CD4-positive, alpha-beta T cell treated with Interleukin-4 for 4 hours (primary cell): ENCODE results near the gene CHMP1A.
"Not testable (repeated sequence)": the region's sequence is repeated elsewhere in the genome, so short reads cannot be mapped to it uniquely, and the experiment has no call there.

Experiments used
- DNase-seq: peaks from one replicate; pipeline ENCODE4 v3.0.0-alpha.2; 2020

The CHMP1A gene

DNA sequence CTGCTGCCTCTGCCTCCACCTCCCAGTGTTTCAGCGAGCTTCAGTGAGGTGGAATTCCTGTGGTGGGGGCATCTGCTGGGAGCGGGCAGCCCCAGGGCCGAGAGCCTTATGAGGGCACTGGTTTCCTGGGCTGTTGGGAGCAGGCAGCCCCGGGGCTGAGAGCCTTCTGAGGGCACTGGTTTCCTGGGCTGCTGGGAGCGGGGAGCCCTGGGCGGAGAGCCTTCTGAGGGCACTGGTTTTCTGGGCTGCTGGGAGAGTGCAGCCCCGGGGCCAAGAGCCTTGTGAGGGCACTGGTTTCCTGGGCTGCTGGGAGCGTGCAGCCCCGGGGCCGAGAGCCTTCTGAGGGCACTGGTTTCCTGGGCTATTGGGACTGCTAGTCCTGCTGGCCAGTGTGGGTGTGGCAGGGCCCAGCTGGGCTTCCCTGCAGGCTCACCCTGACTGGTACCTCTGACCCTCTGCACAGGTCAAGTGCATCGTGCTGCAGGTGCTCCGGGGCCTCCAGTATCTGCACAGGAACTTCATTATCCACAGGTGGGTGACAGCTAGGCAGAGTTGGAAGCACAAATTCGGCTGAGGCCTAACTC, 34.6 kb upstream of the CHMP1A start:
- no peak for DNase-seq

DNA sequence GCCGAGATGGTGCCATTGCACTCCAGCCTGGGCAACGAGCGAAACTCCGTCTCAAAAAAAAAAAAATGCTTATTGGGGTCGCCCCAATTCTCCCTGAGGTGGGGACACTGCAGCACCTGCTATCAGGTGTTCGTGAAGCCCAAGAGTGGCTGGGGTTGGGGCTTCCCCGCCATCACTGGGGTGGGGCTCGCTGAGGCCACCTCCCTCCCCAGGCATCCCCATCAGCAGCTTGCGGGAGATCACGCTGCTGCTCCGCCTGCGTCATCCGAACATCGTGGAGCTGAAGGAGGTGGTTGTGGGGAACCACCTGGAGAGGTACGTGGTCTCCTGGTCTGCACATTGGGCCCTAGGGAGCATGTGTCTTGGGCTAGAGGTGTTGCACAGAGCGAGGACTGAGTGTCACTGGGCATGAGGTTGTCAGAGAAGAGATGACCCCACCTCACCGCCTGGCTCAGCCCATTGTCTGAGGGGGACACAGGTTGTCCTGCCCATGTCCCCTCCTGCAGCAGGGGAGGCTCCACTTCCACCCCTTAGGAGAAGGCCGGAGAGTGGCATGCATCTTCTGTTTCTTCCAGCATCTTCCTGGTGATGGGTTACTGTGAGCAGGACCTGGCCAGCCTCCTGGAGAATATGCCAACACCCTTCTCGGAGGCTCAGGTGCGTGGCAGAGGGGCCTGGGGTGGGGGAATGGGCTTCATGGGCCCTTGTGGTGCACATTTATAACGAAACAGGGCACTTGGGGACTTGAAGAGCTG, 33.9 kb upstream of the CHMP1A start:
- no peak for DNase-seq

DNA sequence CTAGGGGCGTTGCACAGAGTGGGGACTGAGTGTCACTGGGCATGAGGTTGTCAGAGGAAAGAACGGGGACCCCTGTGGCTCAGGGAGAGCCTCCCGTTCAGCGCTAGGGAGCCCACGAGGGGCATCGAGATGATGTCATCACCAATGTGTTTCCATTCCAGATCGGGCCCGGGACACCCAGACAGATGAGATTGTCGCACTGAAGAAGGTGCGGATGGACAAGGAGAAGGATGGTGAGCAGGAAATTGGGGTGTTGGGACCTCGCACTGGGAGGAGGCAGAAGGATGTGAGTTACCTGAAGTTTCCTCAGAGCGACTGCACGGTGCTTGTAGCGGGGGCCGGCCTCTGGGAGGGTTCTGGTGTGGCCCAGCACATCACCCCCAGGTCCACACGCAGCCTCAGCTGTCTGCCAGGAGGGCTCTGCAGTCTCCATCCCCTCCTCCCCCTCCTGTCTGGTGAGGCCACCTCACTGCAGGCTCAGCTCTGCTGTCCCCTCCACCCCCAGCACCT, 32.9 kb upstream of the CHMP1A start:
- no peak for DNase-seq

DNA sequence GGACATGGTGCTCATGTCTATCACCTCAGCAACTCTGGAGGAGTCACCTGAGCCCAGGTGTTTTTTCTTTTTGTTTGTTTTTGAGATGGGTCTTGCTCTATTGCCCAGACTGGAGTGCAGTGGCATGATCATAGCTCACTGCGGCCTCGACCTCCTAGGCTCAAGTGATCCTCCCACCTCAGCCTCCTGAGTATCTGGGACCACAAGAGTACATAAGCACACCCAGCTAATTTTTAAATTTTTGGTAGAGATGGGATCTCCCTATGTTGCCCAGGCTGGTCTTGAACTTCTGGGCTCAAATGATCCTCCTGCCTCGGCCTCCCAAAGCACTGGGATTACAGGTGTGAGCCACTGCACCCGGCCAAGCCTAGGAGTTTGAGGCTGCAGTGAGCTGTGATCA, 32.1 kb upstream of the CHMP1A start:
- not testable (repeated sequence) for DNase-seq

DNA sequence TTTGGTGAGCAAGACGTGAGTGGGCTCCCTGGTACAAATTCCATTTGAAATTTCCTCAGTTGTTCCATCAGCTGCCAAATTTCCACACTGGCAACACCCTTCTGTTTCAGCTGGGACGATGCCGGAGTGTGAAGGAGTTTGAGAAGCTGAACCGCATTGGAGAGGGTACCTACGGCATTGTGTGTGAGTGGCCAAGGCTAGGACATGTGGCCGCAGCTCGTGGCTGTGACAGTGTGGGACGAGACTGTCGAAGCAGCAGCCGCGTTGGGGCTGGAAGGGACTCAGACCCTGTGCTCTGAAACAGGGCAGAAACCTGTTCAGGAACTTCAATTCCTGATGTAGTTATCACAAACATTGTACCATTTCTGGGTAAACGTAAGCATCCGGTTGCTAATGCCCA, 31.6 kb upstream of the CHMP1A start:
- DNase-seq = no peak

DNA sequence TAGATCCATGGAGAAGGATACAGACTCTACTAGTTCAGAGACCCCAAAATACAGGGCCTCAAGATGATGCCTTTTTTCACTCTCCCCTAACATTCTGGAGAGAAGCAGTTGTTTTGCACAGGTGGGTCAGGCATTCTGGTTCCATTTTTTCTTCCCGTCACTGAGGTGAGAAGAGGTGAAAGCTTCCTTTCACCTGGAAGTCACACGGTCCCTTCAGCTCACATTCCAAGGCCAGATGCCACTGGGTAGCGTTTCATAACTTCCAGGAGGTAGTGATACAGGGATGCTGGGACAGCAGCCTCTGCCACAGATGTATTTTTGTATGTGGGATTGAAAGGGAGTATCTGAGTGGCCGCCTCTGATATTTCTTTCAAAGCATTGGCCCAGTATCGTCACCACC, 30.9 kb upstream of the CHMP1A start:
- no peak for DNase-seq

DNA sequence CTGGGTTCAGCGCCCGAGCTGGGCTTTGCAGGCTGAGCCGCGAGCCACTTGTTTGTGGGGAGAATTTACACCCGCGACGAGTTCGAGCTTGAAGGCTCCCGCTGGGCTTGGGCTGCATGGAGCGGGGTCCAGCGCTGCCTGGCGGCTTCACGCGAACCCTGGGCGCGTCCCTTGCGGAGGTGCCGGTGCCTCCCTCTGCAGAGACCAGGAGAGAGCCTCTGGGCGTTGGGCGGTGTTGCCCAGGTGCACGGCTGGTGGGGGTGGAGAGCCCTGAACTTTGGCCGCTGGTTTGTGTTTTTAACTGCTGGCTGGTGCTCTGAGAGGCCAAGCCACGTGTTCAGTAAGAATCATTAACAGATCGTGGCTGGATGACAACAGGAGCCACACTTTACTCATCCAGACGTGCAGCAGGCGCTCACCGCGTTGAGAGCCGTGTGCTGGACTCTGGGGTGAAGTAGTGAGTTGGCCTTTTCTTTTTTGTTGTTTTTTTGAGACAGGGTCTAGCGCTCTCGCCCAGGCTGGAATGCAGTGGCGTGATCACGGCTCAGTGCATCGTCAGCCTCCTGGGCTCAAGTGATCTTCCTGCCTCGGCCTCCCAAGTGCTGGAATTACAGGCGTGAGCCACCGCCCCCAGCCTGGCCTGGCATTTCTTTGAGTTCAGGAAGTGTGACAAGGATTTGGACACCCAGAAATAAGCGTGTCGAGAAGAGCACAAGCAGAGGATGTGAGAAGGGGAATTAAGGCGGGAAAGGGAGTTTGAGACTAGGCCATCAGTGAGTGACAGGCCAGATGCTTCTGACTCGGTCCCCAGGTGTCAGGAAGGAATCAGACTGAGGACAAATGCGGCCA, 29.8 kb upstream of the CHMP1A start:
- DNase-seq = no peak

DNA sequence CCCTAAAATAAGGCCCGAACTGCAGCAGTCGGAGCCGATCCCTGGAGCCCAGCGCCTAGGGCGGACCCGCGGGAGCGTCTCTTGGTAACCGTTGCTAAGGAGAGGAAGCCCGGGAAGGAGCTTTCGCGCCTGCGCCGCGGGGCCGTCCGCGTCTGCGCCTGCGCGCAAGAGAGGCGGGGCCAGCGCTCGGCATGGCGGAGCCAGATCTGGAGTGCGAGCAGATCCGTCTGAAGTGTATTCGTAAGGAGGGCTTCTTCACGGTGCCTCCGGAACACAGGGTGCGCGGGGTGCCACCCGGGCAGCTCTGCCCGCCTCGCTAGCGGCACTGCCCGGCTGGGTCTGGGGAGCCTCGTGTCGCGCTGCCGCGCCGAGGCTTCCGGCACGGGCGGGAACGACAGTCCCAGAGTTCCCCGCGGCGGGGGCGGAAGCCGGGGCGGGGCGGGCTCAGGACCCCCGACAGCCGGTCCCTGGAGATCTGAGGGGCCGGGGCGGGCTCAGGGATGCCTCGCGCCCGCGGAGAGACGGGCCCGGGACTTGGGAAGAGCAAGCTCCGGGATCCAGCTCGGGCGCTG, 29.1 kb upstream of the CHMP1A start, which contains the start of gene CDK10:
CDK10 (plus strand) TSS at position 170 of the 572 bp plus-strand sequence; CDS start at position 192, 22 bp downstream.
- DNase-seq = peak; percentile 82

DNA sequence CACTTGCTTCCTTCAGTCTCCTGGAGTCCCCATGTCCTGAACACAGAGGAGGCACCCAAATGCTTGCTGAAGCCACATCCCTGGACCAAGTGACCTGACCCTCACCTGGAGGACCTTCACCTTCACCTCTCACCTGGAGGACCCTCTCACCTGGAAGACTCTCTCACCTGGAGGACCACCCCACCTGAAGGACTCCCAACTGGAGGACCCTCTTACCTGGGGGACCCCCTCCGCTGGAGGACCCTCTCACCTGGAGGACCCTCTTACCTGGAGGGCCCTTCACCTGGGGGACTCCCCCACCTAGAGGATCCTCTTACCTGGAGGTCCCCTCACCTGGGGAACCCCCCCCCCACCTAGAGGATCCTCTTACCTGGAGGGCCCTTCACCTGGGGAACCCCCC, 28.4 kb upstream of the CHMP1A start:
- no peak for DNase-seq

DNA sequence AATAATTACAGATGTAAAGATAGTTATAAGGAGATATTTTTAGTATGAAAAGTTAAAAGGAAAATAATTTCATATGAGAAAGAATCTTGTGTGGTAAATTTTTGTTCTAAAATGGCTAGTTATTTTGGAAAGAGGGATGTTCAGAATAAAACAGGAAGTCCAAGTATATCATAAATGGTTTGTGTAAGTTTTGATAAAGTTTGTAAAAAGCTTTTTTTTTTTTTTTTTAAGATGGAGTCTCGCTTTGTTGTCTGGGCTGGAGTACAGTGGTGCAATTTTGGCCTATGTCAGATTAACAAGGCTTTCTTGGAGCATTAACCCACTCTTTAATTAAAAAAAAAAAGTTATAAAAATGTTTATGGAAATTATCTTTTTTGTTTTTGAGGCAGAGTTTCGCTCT, 20.8 kb upstream of the CHMP1A start:
- no peak for DNase-seq

DNA sequence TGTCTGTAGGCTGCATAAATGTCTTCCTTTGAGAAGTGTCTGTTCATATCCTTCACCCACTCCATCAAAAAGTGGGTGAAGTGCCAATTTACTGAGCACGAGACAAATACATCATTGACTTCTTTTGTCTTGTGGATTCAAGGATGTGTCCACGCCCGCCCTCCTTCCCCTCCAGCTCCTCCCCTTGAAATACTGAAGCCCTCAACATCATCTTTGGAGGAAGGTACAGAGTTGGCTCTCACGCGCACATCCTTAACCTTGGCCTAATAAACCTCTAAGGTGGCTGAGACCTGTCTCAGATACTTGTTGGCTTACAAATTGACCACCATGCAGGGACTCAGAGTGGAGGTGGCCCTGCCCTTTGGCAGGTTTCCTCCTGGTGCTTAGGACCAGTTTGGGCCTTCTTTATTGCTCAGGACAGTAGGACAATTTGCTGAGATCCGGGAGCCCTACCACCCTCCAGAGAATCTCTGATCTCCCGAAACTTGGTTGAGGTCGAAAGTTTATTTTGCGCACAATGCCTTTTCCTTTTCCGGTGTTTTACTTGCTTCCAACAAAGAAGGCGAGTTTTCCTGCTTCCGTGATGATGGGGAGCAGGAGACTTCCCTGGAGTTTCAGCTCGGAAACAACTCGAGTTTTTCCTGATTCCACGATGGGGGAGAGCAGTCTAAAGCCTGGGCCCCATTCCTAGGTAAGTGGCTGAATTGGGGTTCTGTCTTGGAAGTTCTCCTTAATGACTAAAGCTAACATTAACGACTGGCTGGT, 14.9 kb upstream of the CHMP1A start:
- DNase-seq = no peak

DNA sequence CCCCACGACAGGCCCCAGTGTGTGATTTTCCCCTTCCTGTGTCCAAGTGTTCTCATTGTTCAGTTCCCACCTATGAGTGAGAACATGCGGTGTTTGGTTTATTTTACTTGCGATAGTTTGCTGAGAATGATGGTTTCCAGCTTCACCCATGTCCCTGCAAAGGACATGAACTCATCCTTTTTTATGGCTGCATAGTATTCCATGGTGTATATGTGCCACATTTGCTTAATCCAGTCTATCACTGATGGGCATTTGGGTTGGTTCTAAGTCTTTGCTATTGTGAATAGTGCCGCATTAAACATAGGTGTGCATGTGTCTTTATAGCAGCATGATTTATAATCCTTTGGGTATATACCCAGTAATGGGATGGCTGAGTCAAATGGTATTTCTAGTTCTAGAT, 14.1 kb upstream of the CHMP1A start:
- not testable (repeated sequence) for DNase-seq

DNA sequence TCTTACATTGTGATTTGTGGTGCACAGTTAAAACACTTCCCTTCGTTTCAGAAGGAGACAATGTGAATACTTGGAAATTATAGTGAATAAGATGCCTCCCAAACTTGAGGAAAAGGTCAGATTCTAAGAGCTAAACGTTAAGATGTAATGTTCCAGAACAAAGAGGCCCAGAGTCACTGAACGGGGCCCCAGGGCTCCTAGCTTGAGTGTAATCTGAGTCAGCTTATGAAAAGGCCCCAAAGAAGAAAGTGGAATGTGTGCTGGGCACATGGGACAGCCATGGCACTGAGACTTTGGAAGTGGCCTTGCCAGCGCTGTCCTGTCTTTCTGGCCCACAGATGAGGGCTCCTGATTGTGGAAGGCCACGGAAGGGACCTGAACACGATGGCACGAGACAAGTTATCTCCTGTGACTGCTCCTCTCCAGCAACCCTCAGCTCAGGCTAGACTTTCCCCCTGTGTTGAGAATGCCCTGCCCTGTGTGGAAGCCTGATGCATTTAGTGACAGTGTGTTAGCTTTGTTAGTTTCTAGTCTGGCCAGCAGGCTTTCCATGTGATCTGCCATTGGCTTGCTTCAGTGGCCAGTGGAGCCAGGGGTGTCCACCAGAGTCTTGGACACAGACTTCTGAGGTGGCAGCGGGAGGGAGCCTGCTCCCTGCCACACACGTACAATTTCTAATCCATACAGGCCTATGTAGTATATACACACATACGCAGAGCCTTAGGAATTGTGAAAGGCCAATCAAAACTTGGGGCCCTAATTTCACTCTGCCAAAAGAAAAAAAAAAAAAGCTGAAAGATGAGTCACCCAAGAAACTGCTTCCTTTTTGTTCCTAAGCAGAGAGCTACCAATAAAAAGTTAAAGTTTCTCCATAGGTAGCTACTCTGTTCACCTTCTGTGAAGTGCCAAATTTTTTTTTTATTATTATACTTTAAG, 13.3 kb upstream of the CHMP1A start:
- no peak for DNase-seq

DNA sequence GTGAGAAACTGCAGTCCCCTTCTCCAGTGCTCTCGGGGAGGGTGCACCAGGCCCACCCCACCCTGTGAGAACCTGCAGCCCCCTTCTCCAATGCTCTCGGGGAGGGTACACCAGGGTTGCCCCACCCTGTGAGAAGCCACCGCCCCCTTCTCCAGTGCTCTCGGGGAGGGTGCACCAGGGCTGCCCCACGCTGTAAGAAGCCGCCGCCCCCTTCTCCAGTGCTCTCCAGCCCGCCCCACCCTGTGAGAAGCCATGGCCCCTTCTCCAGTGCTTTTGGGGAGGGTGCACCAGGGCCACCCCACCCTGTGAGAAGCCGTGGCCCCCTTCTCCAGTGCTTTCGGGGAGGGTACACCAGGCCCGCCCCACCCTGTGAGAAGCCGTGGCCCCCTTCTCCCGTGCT, 12.2 kb upstream of the CHMP1A start:
- DNase-seq = no peak

DNA sequence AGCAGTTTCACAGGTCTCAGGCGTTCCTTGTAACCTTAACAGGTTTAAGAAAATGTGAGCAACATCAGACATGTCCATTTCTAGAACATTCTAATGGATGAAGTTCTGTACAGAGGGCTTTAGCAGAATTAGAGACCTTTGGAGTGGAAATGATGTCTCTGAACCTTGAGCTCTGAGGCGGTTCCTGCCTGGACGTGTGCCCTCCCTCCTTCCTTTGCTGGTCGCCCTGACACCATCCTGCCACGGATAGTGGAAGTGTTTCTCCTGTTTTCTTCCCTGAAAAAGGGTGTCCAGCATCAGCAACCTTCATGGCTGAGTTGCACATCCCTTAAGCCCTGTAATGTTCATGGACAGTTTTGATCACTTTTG, 11.3 kb upstream of the CHMP1A start:
- DNase-seq = no peak

DNA sequence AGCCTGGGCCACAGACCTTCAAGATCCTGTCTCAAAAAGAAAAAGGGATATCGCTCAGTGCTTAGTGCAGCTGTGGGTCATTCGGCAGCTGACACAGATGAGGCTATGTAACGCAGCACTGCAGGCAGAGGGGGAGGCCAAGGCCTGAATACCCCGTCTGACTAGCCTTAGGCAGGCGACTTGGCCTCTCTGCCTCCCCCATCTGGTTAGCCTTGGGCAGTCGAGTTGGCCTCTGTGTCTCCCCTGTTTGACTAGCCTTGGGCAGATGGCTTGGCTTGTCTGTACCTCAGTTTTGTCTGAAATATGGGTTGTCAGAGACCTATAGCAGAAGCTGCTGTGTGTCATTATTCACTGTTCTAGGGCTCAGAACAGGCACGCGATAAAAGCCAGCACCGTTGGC, 10.1 kb upstream of the CHMP1A start:
- DNase-seq = no peak

DNA sequence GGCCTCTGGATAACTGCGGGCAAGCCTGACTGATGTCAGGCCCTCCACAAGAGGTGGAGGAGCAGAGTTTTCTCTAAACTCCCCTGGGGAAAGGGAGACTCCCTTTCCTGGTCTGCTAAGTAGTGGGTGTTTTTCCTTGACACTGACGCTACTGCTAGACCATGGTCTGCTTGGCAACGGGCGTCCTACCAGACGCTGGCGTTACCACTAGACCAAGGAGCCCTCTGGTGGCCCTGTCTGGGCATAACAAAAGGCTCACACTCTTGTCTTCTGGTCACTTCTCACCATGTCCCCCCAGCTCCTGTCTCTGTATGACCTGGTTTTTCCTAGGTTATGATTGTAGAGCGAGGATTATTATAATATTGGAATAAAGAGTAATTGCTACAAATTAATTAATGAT, 9.5 kb upstream of the CHMP1A start:
- DNase-seq = not testable (repeated sequence)

DNA sequence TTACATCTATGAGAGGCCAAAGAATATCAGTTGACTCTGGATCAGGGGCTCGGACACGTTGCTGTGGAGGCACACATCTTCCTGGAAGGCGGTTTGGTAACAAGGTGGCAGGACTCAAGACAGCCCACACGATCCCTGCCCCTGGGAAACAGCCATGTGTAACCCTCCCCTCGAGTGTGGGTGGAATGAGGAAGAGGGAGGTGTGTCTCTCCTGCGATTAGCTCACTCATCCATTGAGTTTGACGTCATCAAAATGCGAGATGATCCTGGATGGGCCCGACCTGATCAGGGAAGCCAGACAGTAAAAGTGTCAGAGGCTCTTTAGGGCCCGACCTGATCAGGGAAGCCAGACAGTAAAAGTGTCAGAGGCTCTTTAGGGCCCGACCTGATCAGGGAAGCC, 6.7 kb upstream of the CHMP1A start:
- not testable (repeated sequence) for DNase-seq

DNA sequence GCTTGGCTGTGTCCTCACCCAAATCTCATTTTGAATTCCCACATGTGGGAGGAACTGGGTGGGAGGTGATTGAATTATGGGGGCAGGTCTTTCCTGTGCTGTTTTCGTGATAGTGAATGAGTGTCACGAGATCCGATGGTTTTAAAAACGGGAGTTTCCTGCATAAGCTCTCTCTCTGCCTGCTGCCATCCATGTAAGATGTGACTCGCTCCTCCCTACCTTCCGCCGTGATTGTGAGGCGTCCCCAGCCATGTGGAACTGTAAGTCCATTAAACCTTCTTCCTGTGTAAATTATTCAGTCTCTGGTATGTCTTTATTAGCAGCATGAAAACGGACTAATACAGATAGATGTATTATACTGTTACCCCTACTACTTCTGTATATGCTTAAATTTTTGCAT, 3.7 kb upstream of the CHMP1A start:
- no peak for DNase-seq

DNA sequence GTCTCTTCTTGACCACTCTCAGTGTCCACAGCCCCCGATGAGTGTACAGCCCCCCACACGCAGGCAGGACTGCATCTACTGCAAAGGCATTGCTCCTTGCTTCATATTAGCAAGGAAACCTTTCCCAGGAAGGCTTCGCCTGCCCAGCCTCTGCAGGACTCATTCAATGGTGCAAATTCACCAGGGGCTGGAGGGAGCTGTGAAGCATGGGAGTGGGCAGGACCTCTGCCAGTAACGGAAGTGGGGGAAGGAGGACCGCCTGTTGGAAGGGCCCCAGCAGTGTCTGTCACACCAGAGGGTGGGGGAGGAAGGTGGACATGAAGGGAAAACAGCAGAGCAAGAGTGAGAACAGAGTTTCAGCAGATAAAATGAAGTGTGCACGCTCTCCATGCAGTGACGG, 2.6 kb upstream of the CHMP1A start:
- DNase-seq = no peak

DNA sequence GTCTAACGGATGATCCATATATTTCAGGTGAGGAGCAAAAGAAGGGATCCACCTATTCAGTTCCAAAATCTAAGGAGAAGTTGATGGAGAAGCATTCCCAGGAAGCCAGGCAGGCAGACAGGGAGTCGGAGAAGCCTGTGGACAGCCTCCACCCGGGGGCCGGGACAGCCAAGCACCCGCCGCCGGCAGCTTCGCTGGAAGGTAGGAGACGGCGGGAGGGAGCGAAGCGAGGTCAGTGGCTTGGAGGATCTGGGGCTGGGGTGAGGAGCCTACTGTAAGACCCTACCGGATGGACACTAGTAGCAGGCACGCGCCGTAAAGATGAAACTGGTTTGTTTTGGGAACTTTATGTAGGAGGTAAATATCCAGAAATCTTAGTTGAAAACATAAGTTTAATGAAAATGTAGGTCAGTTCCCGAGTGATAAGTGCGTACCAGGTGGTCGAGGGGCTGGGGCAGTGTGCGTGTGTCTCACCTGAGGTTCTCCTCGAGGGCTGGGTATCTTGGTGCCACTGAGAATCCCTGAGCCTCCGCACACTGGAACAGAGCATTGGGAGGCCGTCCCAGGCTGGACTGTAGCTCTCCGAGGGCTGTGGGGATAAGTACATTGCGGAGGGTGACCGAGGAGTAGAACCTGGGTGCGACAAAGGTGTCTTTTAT, 842 bp upstream of the CHMP1A start:
- no peak for DNase-seq
